Osteoblast (primary cell): ENCODE data around the gene CD70. TPM values are rescaled to one million over a fixed set of nuclear protein-coding genes. Genes with fewer than 3 reads are reported as not detected.

Experiments
- DNase-seq: peaks from one replicate; pipeline ENCODE4 v3.0.0; 2011; ENCODE audit warnings: low spot score, mixed read lengths; ENCODE audit not compliant: insufficient read length; ENCODE audit errors: missing footprints
- H2AFZ ChIP-seq: 2 replicates; pipeline ENCODE4 v1.6.0; 2011; ENCODE audit warnings: mild to moderate bottlenecking, low read length
- H3K27ac ChIP-seq: 2 replicates; pipeline ENCODE4 v1.5.1; 2011; ENCODE audit warnings: mild to moderate bottlenecking, low read depth, low read length, moderate library complexity
- H3K27me3 ChIP-seq: 2 replicates; pipeline ENCODE4 v1.6.0; 2012; ENCODE audit warnings: mild to moderate bottlenecking, control low read depth, inconsistent platforms, low read length, moderate library complexity; ENCODE audit not compliant: insufficient read depth
- H3K36me3 ChIP-seq: 2 replicates; pipeline ENCODE4 v1.5.1; 2011; ENCODE audit warnings: mild to moderate bottlenecking, low read length, control low read depth, moderate library complexity; ENCODE audit not compliant: insufficient read depth
- H3K4me1 ChIP-seq: 2 replicates; pipeline ENCODE4 v1.5.1; 2011; ENCODE audit warnings: mild to moderate bottlenecking, low read length, control low read depth, moderate library complexity; ENCODE audit not compliant: insufficient read depth
- H3K4me2 ChIP-seq: 2 replicates; pipeline ENCODE4 v1.6.0; 2011; ENCODE audit warnings: mild to moderate bottlenecking, low read length; ENCODE audit not compliant: insufficient read depth
- H3K4me3 ChIP-seq: fragments of 200-600 bp; sonication (generic); 3 replicates; pipeline ENCODE4 v1.5.1; 2012; ENCODE audit warnings: mild to moderate bottlenecking, low read length, inconsistent platforms; ENCODE audit not compliant: insufficient read depth
- H3K79me2 ChIP-seq: 2 replicates; pipeline ENCODE4 v1.6.0; 2012; ENCODE audit warnings: mild to moderate bottlenecking, low read length, control low read depth, inconsistent platforms; ENCODE audit not compliant: insufficient read depth
- H3K9me3 ChIP-seq: 2 replicates; pipeline ENCODE4 v1.5.1; 2011; ENCODE audit warnings: low read depth, low read length, control low read depth
- H4K20me1 ChIP-seq: 2 replicates; pipeline ENCODE4 v1.6.0; 2012; ENCODE audit warnings: mild to moderate bottlenecking, low read length, control low read depth; ENCODE audit not compliant: insufficient read depth
- CTCF ChIP-seq: IDR thresholded peaks from 2 replicates; pipeline ENCODE4 v1.5.1; 2011; ENCODE audit warnings: mild to moderate bottlenecking, low read depth, low read length, moderate library complexity; ENCODE audit errors: extremely low read depth
- total RNA-seq: library from RNA; depleted of rRNA; stranded (reverse); fragments of >200 nt; gene quantifications from 2 replicates; pipeline ENCODE4 v1.2.3, GENCODE V29; 2012

CD70 gene
- total RNA-seq, 1 donor: not detected

- DNase-seq: peak; percentile 90
- H3K79me2 ChIP-seq: no peaks in the 10 kb centered on the region
- H3K4me2 ChIP-seq: no peak overlapping the region
- no peak for TF ChIP-seq CTCF
- no peaks in the 10 kb centered on the region for H3K36me3 ChIP-seq
- no peak overlapping the region for H3K4me3 ChIP-seq
- H2AFZ ChIP-seq: no peak overlapping the region
- no peak overlapping the region for H3K27ac ChIP-seq
- H3K4me1 ChIP-seq: no peaks in the 10 kb centered on the region
- H4K20me1 ChIP-seq: no peaks in the 10 kb centered on the region
- H3K27me3 ChIP-seq: peaks cover 40% of the 10 kb centered on the region
- no peaks in the 10 kb centered on the region for H3K9me3 ChIP-seq
Observed at GRCh38 chr19:6593651-6594416, 2.9 kb upstream of the CD70 start.

DNA sequence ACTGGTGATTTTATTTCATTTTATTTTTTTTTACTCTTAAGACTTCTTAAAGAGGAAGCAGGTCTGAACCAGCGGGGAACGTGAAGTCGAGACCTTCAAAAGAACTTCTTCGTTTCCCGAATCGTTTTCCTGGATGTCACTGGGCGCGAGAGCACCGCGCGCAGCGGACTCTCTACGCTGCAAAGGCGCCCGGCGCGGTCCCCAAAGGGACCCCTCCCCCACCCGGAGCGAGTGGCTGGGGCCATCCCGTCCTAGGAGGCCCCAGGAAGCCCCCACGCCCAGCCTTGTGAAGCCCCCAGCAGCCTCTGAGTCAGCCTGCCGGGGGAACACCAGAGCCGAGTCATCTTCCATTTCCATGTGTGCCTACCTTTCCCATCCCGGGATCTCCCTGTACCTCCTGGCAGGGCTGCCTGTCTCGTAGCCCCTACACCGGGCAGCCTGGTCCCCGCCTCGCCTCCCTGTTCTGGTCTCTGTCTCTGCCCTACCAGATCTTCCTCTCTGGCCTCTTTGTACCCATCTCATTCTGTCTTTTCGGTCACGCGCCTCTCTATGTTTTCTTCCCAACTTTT is 608 bp downstream of the CD70 start:
- no peak overlapping the region for H3K4me3 ChIP-seq
- peaks cover 4% of the 10 kb centered on the region for H3K4me1 ChIP-seq
- no peak for TF ChIP-seq CTCF
- no peaks in the 10 kb centered on the region for H4K20me1 ChIP-seq
- peaks cover 60% of the 10 kb centered on the region for H3K27me3 ChIP-seq
- H2AFZ ChIP-seq: no peak overlapping the region
- no peaks in the 10 kb centered on the region for H3K36me3 ChIP-seq
- no peaks in the 10 kb centered on the region for H3K79me2 ChIP-seq
- H3K4me2 ChIP-seq: no peak overlapping the region
- no peaks in the 10 kb centered on the region for H3K9me3 ChIP-seq
- no peak for DNase-seq
- no peak overlapping the region for H3K27ac ChIP-seq

DNA sequence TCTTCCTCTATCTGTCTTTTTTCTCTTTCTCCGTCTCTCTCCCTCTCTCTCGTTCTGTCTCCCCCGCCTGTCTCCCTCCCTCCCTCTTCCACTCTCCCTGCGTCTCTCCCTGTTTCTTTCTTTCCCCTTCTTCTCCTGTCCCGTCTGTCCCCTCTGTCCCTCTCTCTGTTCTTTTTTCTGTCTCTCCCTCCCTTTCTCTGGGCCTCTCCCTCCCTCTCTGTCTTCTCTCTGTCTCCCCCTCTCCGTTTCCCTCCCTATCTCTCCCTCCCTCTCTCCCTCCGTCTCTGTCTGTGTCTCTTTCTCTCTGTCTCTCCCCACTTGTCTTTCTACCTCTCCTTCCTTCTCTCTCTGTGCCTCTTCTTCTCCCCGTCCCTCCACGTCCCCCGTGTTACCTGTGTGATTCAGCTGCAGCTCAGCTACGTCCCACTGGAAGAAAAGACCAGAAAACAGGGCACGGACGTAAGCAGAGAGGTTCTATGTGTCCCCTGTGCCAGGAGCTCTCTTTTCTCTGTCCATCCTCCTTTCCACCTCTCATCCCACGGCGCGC is 1.2 kb downstream of the CD70 start:
- Histone ChIP-seq H3K36me3 (no peaks in the 10 kb centered on the region), H3K27me3 (peaks cover 60% of the 10 kb centered on the region), H3K4me2 (no peak overlapping the region), H4K20me1 (no peaks in the 10 kb centered on the region), H2AFZ (no peak overlapping the region), H3K9me3 (no peaks in the 10 kb centered on the region), H3K27ac (no peak overlapping the region), H3K4me3 (no peak overlapping the region), H3K79me2 (no peaks in the 10 kb centered on the region), H3K4me1 (peaks cover 4% of the 10 kb centered on the region)
- peak; percentile 78 for DNase-seq
- no peak for TF ChIP-seq CTCF
